Measurements from ENCODE around the gene AMIGO1. TPM values are rescaled to one million over a fixed set of nuclear protein-coding genes. Genes with fewer than 3 reads are reported as not detected.

Gene AMIGO1
- total and polyA plus RNA-seq, 2 of the 8 experiments (the other 6 are each of a cell fraction or from before 2014, with no cell fraction given): 1.5 to 2.7 TPM

DNA sequence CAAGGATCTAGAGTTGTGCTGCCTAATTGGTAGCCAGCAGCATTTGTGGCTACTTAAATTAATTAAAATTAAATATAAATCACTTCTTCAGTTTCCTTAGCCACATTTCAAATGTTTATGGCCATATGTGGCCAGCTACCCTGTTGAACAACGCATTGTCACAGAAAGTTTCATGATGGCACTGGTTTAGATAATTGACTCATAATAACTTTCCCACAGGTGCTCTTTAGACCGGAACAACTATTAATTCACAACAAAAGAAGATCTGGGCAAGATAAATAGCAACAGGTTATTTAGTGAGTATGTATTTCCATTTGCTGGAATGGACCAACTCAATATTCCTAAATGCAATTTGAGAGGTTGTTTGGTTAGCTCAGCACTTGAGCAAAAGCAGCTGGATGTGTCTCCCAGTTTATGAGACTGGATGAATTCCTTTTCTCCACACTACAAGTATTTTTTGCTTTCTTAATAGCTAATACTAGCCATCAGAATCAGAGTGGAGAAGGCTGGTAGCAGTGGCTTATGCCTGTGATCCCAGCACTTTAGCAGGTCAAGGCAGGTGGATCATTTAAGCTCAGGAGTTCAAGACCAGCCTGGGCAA, 3.7 kb upstream of the AMIGO1 start:
- Histone ChIP-seq H2BK5ac (ENCODE audit: low read depth, low read length) (no peak overlapping the region), H3K4ac (replicated peaks; ENCODE audit: insufficient read length, low read depth, low read length) (no peak overlapping the region), H3K79me2 (ENCODE audit: control insufficient read depth in 1 of 2, insufficient read depth in 2 of 2, low read length in 2 of 2) (no peaks in the 10 kb centered on the region), H3K4me2 (ENCODE audit: insufficient read depth in 1 of 2, low read depth in 2 of 2, low read length in 2 of 2) (no peak overlapping the region), H4K91ac (replicated peaks; ENCODE audit: insufficient read length, low read length) (no peak overlapping the region), H3K14ac (ENCODE audit: insufficient read length) (no peak overlapping the region), H3K27ac (ENCODE audit: low read depth, low read length) (no peak overlapping the region), H2AFZ (ENCODE audit: low read length) (no peak overlapping the region), H2AK5ac (ENCODE audit: low read depth, low read length) (no peak overlapping the region), H3K9me3 (ENCODE audit: insufficient read depth in 2 of 2, low read depth in 1 of 2, low read length in 1 of 2) (no peaks in the 10 kb centered on the region), H3K79me1 (ENCODE audit: low read depth, low read length) (no peaks in the 10 kb centered on the region), H3K4me3 (ENCODE audit: extremely low read depth in 1 of 4, insufficient read depth in 2 of 4, low read depth in 3 of 4, low read length in 4 of 4) (no peak overlapping the region), H3K4me1 (replicated peaks in 1 of 4; ENCODE audit: control insufficient read depth in 3 of 4, insufficient read depth in 4 of 4, low read length in 3 of 4) (peaks cover 0 to 7% (median 3%) of the 10 kb centered on the region in 4 experiments; a peak in 1 of 7 replicates), H4K5ac (ENCODE audit: insufficient read length, low read depth, low read length) (no peak overlapping the region), H3K27me3 (replicated peaks in 1 of 4; ENCODE audit: control insufficient read depth in 3 of 4, extremely low read depth in 1 of 4, insufficient read depth in 3 of 4, low read length in 3 of 4) (peaks cover 0 to 23% (median 15%) of the 10 kb centered on the region in 4 experiments; a peak in 6 of 7 replicates), H3K23me2 (ENCODE audit: low read depth, low read length) (peaks cover 10% of the 10 kb centered on the region), H2BK15ac (ENCODE audit: low read length) (no peak overlapping the region), H4K20me1 (replicated peaks in 1 of 2; ENCODE audit: control insufficient read depth in 1 of 2, insufficient read depth in 2 of 2, low read length in 2 of 2) (peaks cover 0 to 5% of the 10 kb centered on the region in 2 experiments), H4K8ac (ENCODE audit: extremely low read depth, insufficient read depth, low read length) (no peak overlapping the region), H2BK20ac (ENCODE audit: low read length) (no peak overlapping the region), H2BK120ac (replicated peaks; ENCODE audit: low read depth, low read length) (no peak overlapping the region), H3K56ac (replicated peaks; ENCODE audit: insufficient read length, low read depth, low read length) (no peak overlapping the region), H3K36me3 (ENCODE audit: control insufficient read depth in 2 of 4, insufficient read depth in 4 of 4, low read length in 3 of 4) (no peaks in the 10 kb centered on the region), H3K9ac (replicated peaks in 1 of 4; ENCODE audit: extremely low read depth in 1 of 4, low read depth in 3 of 4, low read length in 3 of 4) (no peak overlapping the region), H2BK12ac (ENCODE audit: low read depth, low read length) (no peak overlapping the region), H3K18ac (ENCODE audit: extremely low read depth, low read length) (no peak overlapping the region), H3K23ac (ENCODE audit: insufficient read length) (no peak overlapping the region)
- ChIA-PET POLR2A (ENCODE audit: partially characterized antibody) (interaction anchor here (1.2 kb wide), 1 partner anchor 9 kb away, joined by 3 read pairs; no protein-coding TSS in a partner anchor), CTCF (ENCODE audit: partially characterized antibody) (interaction anchor here (24.3 to 43.7 kb wide), 2 partner anchors 17 to 21 kb away, joined by 666 to 1755 read pairs; partner anchors contain the start of genes ATXN7L2, CYB561D1 and GPR61)
- DNase-seq (ENCODE audit: low read depth in 1 of 2, low spot score in 2 of 2) (no peak), FAIRE-seq (no peak)
- TF ChIP-seq YY1 (IDR thresholded peaks at IDR 0.05; ENCODE audit: low read depth, low read length): no peak
- TF ChIP-seq, protein P1, sequence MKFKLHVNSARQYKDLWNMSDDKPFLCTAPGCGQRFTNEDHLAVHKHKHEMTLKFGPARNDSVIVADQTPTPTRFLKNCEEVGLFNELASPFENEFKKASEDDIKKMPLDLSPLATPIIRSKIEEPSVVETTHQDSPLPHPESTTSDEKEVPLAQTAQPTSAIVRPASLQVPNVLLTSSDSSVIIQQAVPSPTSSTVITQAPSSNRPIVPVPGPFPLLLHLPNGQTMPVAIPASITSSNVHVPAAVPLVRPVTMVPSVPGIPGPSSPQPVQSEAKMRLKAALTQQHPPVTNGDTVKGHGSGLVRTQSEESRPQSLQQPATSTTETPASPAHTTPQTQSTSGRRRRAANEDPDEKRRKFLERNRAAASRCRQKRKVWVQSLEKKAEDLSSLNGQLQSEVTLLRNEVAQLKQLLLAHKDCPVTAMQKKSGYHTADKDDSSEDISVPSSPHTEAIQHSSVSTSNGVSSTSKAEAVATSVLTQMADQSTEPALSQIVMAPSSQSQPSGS (IDR thresholded peaks at IDR 0.05; ENCODE audit: low read length): no peak
- no peak for TF ChIP-seq SP2 (IDR thresholded peaks at IDR 0.05; ENCODE audit: low read length)
- TF ChIP-seq TEAD4 (IDR thresholded peaks at IDR 0.05; ENCODE audit: low read depth, low read length): no peak
- no peak for TF ChIP-seq SAP30 (IDR thresholded peaks at IDR 0.05; ENCODE audit: insufficient read depth, insufficient replicate concordance, low read length)
- TF ChIP-seq EZH2 (IDR thresholded peaks at IDR 0.05; ENCODE audit: low read depth, low read length, severe bottlenecking): no peak
- 94% methylated on average over 2 of the region's 2 CpGs; no CpG with 5 or more reads in 1 of the 2 experiments for WGBS, 2 experiments (ENCODE audit: extremely low coverage in 1 of 2, insufficient coverage in 1 of 2, insufficient read length in 1 of 2, insufficient replicate concordance in 2 of 2, low coverage in 1 of 2, low lambda C conversion rate in 2 of 2, missing lambda C conversion rate in 1 of 2)
